Skin of body (tissue), 2 donors: ENCODE measurements around the gene GSG1L. TPM values are rescaled to one million over a fixed set of nuclear protein-coding genes. Genes with fewer than 3 reads are reported as not detected.

Source experiments
- small RNA-seq: library from RNA; depleted of rRNA; stranded (forward); fragments of <200 nt; gene quantifications from one replicate; pipeline ENCODE3, GENCODE V24; 2014; ENCODE audit warnings: low replicate concordance
- total RNA-seq: library from RNA; depleted of rRNA; stranded (reverse); fragments of >200 nt; gene quantifications from one replicate; pipeline ENCODE4 v1.2.3, GENCODE V29; 2014

Gene GSG1L
- total RNA-seq, 1 donor from 2014 or later, result 0.69 TPM

Small RNA genes within 50 kb of the gene (small RNA-seq; reads per million reads assigned to genes)
- gene RNU6-1241P (not detected), gene RNU6-159P (not detected)

Other genes starting within 250 kb of the GSG1L start
- 67.0 TPM for gene XPO6, start 148.3 kb upstream of the GSG1L start, total RNA-seq
- 1.3 TPM for gene SBK1, start 228.8 kb upstream of the GSG1L start, total RNA-seq